Neuronal stem cell (in vitro differentiated cells): ENCODE data around the gene BOC.

Experiments used
- DNase-seq: peaks from one replicate; pipeline ENCODE4 v3.0.0-alpha.2; 2013; ENCODE audit warnings: low spot score
- H2AFZ ChIP-seq: one replicate; pipeline ENCODE4 v1.6.1; 2013; ENCODE audit warnings: mild to moderate bottlenecking, low read length, inconsistent platforms
- H2AK5ac ChIP-seq: 2 replicates; pipeline ENCODE4 v1.6.1; 2013; ENCODE audit warnings: low read depth, mild to moderate bottlenecking, inconsistent platforms, low read length, moderate library complexity, mixed read lengths
- H2BK120ac ChIP-seq: 2 replicates; pipeline ENCODE4 v1.6.1; 2013; ENCODE audit warnings: low read depth, mild to moderate bottlenecking, inconsistent platforms, low read length, moderate library complexity, mixed read lengths
- H2BK12ac ChIP-seq: one replicate; pipeline ENCODE4 v1.6.1; 2013; ENCODE audit warnings: low read length, inconsistent platforms
- H2BK15ac ChIP-seq: 2 replicates; pipeline ENCODE4 v1.6.1; 2013; ENCODE audit warnings: mild to moderate bottlenecking, low read length, inconsistent platforms, mixed read lengths
- H2BK5ac ChIP-seq: one replicate; pipeline ENCODE4 v1.6.1; 2013; ENCODE audit warnings: inconsistent platforms, mild to moderate bottlenecking, low read length, moderate library complexity
- H3K14ac ChIP-seq: one replicate; pipeline ENCODE4 v1.6.1; 2013; ENCODE audit warnings: low read length, inconsistent platforms
- H3K18ac ChIP-seq: 2 replicates; pipeline ENCODE4 v1.6.1; 2013; ENCODE audit warnings: low read length, inconsistent platforms
- H3K23ac ChIP-seq: 2 replicates; pipeline ENCODE4 v1.6.1; 2013; ENCODE audit warnings: low read depth, mild to moderate bottlenecking, mixed read lengths, low read length, inconsistent platforms; ENCODE audit not compliant: poor library complexity
- H3K27ac ChIP-seq: replicated peaks from 3 replicates; pipeline ENCODE4 v1.5.1; 2013; ENCODE audit warnings: low read length, inconsistent platforms
- H3K27me3 ChIP-seq, 3 experiments: 2 replicates each; pipeline ENCODE4 v1.6.1; 2013; ENCODE audit warnings: low read length in 3 of 3, mild to moderate bottlenecking in 2 of 3, inconsistent platforms in 1 of 3, low read depth in 1 of 3, mixed read lengths in 1 of 3, moderate library complexity in 1 of 3; ENCODE audit not compliant: control insufficient read depth in 3 of 3, insufficient read depth in 3 of 3
- H3K36me3 ChIP-seq, 2 donors: replicated peaks in 1 of 2; 2 replicates each; pipeline ENCODE4 v1.6.1; 2013; ENCODE audit warnings: low read length in 2 of 2; ENCODE audit not compliant: control insufficient read depth in 2 of 2, insufficient read depth in 2 of 2
- H3K4ac ChIP-seq: 2 replicates; pipeline ENCODE4 v1.6.1; 2013; ENCODE audit warnings: inconsistent platforms, mild to moderate bottlenecking, low read length, moderate library complexity
- H3K4me1 ChIP-seq, 2 donors: 1 replicate in 1 of 2; 2 replicates in 1 of 2; pipeline ENCODE4 v1.6.1; 2013; ENCODE audit warnings: low read length in 2 of 2, low read depth in 1 of 2; ENCODE audit not compliant: control insufficient read depth in 2 of 2, insufficient read depth in 1 of 2
- H3K4me2 ChIP-seq: one replicate; pipeline ENCODE4 v1.6.1; 2013; ENCODE audit warnings: mild to moderate bottlenecking, low read length, inconsistent platforms; ENCODE audit not compliant: insufficient read depth, poor library complexity, severe bottlenecking
- H3K4me3 ChIP-seq, 2 donors: 2 replicates each; pipeline ENCODE4 v1.5.1; 2013; ENCODE audit warnings: low read length in 2 of 2, mild to moderate bottlenecking in 2 of 2, inconsistent platforms in 1 of 2, moderate library complexity in 1 of 2
- H3K79me1 ChIP-seq: one replicate; pipeline ENCODE4 v1.6.1; 2013; ENCODE audit warnings: low read depth, mild to moderate bottlenecking, inconsistent platforms, low read length, moderate library complexity
- H3K9ac ChIP-seq: one replicate; pipeline ENCODE4 v1.6.1; 2013; ENCODE audit warnings: mild to moderate bottlenecking, low read depth, low read length, inconsistent platforms; ENCODE audit not compliant: poor library complexity
- H3K9me3 ChIP-seq, 2 donors: replicated peaks in 1 of 2; 2 replicates each; pipeline versions ENCODE3 to v1.6.1; 2013; ENCODE audit warnings: low read length in 2 of 2, mild to moderate bottlenecking in 2 of 2, inconsistent platforms in 1 of 2, low read depth in 1 of 2, mixed read lengths in 1 of 2, moderate library complexity in 1 of 2; ENCODE audit not compliant: control insufficient read depth in 2 of 2, insufficient read depth in 1 of 2
- H4K8ac ChIP-seq: one replicate; pipeline ENCODE4 v1.6.1; 2013; ENCODE audit warnings: low read depth, mild to moderate bottlenecking, inconsistent platforms, low read length, moderate library complexity
- H4K91ac ChIP-seq: one replicate; pipeline ENCODE4 v1.6.1; 2013; ENCODE audit warnings: low read length, low read depth, mild to moderate bottlenecking, inconsistent platforms; ENCODE audit not compliant: poor library complexity
- WGBS, 2 donors: extraction: QIAGEN DNeasy Blood & Tissue Kit; methylation state at CpG; one replicate each; pipeline ENCODE4 v1.1.7; 2013; ENCODE audit warnings: missing lambda C conversion rate in 2 of 2, mixed read lengths in 1 of 2; ENCODE audit not compliant: insufficient read length in 2 of 2, insufficient replicate concordance in 1 of 2; ENCODE audit errors: extremely low coverage in 2 of 2; 5-methylcytosine and 5-hydroxymethylcytosine counted together

BOC gene

DNA sequence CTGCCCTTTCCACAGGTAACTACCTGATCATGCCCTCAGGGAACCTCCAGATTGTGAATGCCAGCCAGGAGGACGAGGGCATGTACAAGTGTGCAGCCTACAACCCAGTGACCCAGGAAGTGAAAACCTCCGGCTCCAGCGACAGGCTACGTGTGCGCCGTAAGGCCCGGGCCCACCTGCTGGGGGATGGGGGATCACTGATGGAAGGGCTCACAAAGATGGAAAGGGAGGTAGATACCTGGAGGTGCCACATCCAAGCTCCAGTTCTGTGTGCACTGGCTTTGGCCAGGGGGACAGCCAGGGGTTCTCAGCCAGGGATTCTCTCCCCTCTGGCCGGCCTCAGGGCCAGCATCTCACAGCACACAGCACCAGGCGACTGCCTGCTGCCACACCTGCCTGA lies 59.4 kb downstream of the BOC start:
- H2BK12ac ChIP-seq: no peak overlapping the region
- peaks cover 58 to 99% of the 10 kb centered on the region in 2 donors for H3K36me3 ChIP-seq
- peaks cover 0 to 1% of the 10 kb centered on the region in 2 donors for H3K9me3 ChIP-seq
- no CpG with 5 or more reads among the region's 9 CpGs for WGBS, 2 donors
- peaks cover 2% of the 10 kb centered on the region for H3K79me1 ChIP-seq
- peak overlapping the region; percentile 73 for H3K18ac ChIP-seq
- no peak overlapping the region for H3K27ac ChIP-seq
- no peak overlapping the region for H3K4me2 ChIP-seq
- peak overlapping the region; percentile 21 for H2AK5ac ChIP-seq
- H3K4me1 ChIP-seq: peaks cover 14 to 52% of the 10 kb centered on the region in 2 donors
- no peak overlapping the region for H3K23ac ChIP-seq
- H3K27me3 ChIP-seq: no peaks in the 10 kb centered on the region
- H2AFZ ChIP-seq: no peak overlapping the region
- no peak overlapping the region for H2BK120ac ChIP-seq
- no peak overlapping the region for H3K4me3 ChIP-seq
- H2BK5ac ChIP-seq: peak overlapping the region; percentile 55
- H2BK15ac ChIP-seq: peak overlapping the region; percentile 17
- DNase-seq: no peak
- no peak overlapping the region for H3K4ac ChIP-seq
- no peak overlapping the region for H3K9ac ChIP-seq
- H4K8ac ChIP-seq: no peak overlapping the region
- no peak overlapping the region for H3K14ac ChIP-seq
- H4K91ac ChIP-seq: no peak overlapping the region

DNA sequence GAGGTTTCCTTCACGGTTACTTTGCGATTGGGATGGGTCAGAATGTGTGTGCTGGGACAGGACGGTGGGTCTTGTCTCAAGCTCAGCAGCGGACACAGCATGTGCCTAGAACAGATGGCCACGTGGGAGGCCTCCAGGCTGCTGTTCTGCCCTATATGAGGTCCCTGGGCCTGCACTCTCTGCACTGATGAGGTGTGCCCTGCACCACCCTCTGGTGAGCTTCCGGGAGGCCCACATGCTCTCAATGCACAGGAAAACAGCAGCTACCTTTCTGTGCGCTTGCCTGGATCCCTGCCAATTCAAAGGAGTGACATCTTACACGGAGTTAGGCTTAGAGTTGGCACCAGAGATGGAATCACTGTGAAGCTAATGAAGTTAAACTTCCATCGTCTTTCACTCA lies 59.8 kb downstream of the BOC start:
- Histone ChIP-seq H3K4me3 (no peak overlapping the region), H2BK12ac (no peak overlapping the region), H2AFZ (no peak overlapping the region), H3K9ac (no peak overlapping the region), H3K27me3 (no peaks in the 10 kb centered on the region), H3K14ac (no peak overlapping the region), H3K23ac (no peak overlapping the region), H3K4me1 (peaks cover 18 to 51% of the 10 kb centered on the region in 2 donors), H3K18ac (peak overlapping the region; percentile 73), H2AK5ac (peak overlapping the region; percentile 21), H3K9me3 (peaks cover 0 to 1% of the 10 kb centered on the region in 2 donors), H3K79me1 (peaks cover 2% of the 10 kb centered on the region), H3K4me2 (no peak overlapping the region), H4K91ac (no peak overlapping the region), H3K4ac (no peak overlapping the region), H4K8ac (no peak overlapping the region), H3K36me3 (peaks cover 58 to 99% of the 10 kb centered on the region in 2 donors), H3K27ac (no peak overlapping the region), H2BK15ac (no peak overlapping the region), H2BK120ac (no peak overlapping the region), H2BK5ac (peak overlapping the region; percentile 55)
- no CpG with 5 or more reads among the region's 9 CpGs for WGBS, 2 donors
- DNase-seq: no peak

DNA sequence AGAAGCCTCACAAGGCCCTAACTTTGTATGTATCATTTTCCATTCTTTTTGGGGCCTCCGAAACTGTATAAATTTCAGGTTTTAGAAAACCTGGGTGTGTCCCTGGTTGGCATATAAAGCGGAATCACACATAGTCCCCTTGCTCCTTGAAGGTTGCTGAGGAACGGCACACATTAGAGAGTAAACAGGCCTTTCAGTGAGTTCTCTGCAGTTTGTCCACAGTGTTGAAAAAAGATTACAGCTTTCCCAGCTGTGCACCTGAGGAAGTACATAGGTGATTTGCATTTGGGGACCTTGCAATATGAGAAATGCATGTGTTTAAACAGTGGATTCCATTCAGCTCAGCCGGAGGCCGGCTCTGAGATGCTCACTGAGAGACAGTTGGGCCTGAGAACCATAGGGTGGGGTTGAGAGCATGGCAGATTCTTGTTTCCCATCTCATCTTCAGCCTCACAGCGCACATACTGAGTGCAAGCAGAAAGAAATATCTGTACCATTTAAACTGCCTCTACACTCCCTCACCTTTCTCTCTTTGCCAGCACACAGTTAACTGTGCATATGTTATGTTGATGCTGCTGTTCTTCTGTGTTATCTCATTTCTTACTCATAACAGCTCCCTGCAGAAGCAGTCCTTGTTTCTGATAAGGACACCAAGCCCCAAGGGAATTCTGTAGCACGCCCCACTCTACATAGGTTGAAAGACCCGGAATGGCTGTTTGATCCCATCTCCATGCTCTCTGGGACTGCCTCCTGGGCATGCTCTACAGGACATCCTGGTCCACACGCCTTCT lies 60.4 kb downstream of the BOC start:
- H4K91ac ChIP-seq: no peak overlapping the region
- no peak overlapping the region for H3K4me3 ChIP-seq
- peak overlapping the region; percentile 80 for H2AK5ac ChIP-seq
- H3K36me3 ChIP-seq: peaks cover 58 to 99% of the 10 kb centered on the region in 2 donors
- H2BK5ac ChIP-seq: no peak overlapping the region
- no CpG with 5 or more reads among the region's 9 CpGs for WGBS, 2 donors
- H3K9ac ChIP-seq: no peak overlapping the region
- H3K4me2 ChIP-seq: no peak overlapping the region
- peaks cover 22 to 53% of the 10 kb centered on the region in 2 donors for H3K4me1 ChIP-seq
- H3K79me1 ChIP-seq: peaks cover 2% of the 10 kb centered on the region
- H2AFZ ChIP-seq: no peak overlapping the region
- H3K18ac ChIP-seq: peak overlapping the region; percentile 67
- no peak overlapping the region for H3K27ac ChIP-seq
- no peak for DNase-seq
- H3K9me3 ChIP-seq: peaks cover 0 to 1% of the 10 kb centered on the region in 2 donors
- no peak overlapping the region for H3K14ac ChIP-seq
- H3K4ac ChIP-seq: no peak overlapping the region
- no peak overlapping the region for H3K23ac ChIP-seq
- peak overlapping the region; percentile 47 for H2BK15ac ChIP-seq
- H3K27me3 ChIP-seq: no peaks in the 10 kb centered on the region
- no peak overlapping the region for H2BK120ac ChIP-seq
- no peak overlapping the region for H2BK12ac ChIP-seq
- no peak overlapping the region for H4K8ac ChIP-seq

DNA sequence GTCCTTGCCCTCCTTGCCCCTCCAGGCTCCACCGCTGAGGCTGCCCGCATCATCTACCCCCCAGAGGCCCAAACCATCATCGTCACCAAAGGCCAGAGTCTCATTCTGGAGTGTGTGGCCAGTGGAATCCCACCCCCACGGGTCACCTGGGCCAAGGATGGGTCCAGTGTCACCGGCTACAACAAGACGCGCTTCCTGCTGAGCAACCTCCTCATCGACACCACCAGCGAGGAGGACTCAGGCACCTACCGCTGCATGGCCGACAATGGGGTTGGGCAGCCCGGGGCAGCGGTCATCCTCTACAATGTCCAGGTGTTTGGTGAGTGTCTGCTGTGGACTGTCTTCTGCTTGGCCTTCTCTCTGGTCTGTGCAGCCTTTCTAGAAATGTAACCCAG lies 61.0 kb downstream of the BOC start:
- Histone ChIP-seq H3K4me2 (no peak overlapping the region), H4K8ac (no peak overlapping the region), H3K4ac (no peak overlapping the region), H3K27me3 (no peaks in the 10 kb centered on the region), H4K91ac (peak overlapping the region; percentile 13), H3K14ac (no peak overlapping the region), H2AK5ac (peak overlapping the region; percentile 80), H3K27ac (no peak overlapping the region), H2BK12ac (no peak overlapping the region), H3K4me1 (peaks cover 22 to 53% of the 10 kb centered on the region in 2 donors), H2BK5ac (no peak overlapping the region), H2AFZ (no peak overlapping the region), H3K23ac (peak overlapping the region; percentile 51), H3K4me3 (no peak overlapping the region), H3K9me3 (peaks cover 0 to 1% of the 10 kb centered on the region in 2 donors), H3K36me3 (peaks cover 58 to 99% of the 10 kb centered on the region in 2 donors), H2BK120ac (no peak overlapping the region), H3K18ac (peak overlapping the region; percentile 67), H3K79me1 (peaks cover 2% of the 10 kb centered on the region), H2BK15ac (peak overlapping the region; percentile 47), H3K9ac (no peak overlapping the region)
- no peak for DNase-seq
- no CpG with 5 or more reads among the region's 13 CpGs for WGBS, 2 donors
